Measurements from ENCODE around the gene ARRDC5. TPM values are rescaled to one million over a fixed set of nuclear protein-coding genes. Genes with fewer than 3 reads are reported as not detected.

ARRDC5 gene
- total and polyA plus RNA-seq, 2 experiments from 2014 or later, result not detected

DNA sequence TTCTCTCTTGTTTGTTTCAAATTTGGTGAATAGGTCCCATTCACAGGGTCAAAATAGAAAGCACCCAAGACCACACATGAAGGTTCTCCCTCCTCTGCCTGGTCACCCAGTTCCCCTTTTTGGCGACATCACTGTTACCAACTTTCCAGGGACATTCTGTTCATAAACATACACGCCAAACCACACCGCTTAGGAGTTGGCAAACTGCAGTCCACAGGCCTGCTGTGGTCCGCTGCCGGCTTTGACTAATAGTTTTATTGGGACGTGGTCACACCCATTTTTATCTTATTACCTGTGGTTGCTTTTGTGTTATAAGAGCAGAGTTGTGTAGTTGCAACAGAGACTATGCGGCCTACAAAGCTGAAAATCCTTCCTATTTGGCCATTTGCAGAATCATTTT, 30.8 kb upstream of the ARRDC5 start:
- Histone ChIP-seq H3K4me2 (no peak overlapping the region), H3K9me2 (replicated peaks; ENCODE audit: insufficient read depth) (no peaks in the 10 kb centered on the region), H3K27ac (no peak overlapping the region), H3K9me3 (ENCODE audit: low read depth) (no peaks in the 10 kb centered on the region), H4K20me1 (ENCODE audit: insufficient read depth, poor library complexity, severe bottlenecking) (no peaks in the 10 kb centered on the region), H3K27me3 (no peaks in the 10 kb centered on the region), H3K4me1 (ENCODE audit: insufficient read depth) (no peaks in the 10 kb centered on the region), H3K79me2 (no peaks in the 10 kb centered on the region), H2AFZ (no peak overlapping the region), H3K36me3 (replicated peaks; ENCODE audit: insufficient read depth, low read depth) (no peaks in the 10 kb centered on the region), H3K4me3 (no peak overlapping the region)
- TF ChIP-seq EZH2phosphoT487 (IDR thresholded peaks at IDR 0.05; ENCODE audit: low read depth, severe bottlenecking, unreplicated experiment), result no peak
- TF ChIP-seq, protein P1, sequence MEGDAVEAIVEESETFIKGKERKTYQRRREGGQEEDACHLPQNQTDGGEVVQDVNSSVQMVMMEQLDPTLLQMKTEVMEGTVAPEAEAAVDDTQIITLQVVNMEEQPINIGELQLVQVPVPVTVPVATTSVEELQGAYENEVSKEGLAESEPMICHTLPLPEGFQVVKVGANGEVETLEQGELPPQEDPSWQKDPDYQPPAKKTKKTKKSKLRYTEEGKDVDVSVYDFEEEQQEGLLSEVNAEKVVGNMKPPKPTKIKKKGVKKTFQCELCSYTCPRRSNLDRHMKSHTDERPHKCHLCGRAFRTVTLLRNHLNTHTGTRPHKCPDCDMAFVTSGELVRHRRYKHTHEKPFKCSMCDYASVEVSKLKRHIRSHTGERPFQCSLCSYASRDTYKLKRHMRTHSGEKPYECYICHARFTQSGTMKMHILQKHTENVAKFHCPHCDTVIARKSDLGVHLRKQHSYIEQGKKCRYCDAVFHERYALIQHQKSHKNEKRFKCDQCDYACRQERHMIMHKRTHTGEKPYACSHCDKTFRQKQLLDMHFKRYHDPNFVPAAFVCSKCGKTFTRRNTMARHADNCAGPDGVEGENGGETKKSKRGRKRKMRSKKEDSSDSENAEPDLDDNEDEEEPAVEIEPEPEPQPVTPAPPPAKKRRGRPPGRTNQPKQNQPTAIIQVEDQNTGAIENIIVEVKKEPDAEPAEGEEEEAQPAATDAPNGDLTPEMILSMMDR (IDR thresholded peaks at IDR 0.05; ENCODE audit: poor library complexity), result no peak
- TF ChIP-seq EZH2 (IDR thresholded peaks at IDR 0.05; ENCODE audit: borderline replicate concordance), result no peak
- WGBS (ENCODE audit: low lambda C conversion rate, missing lambda C conversion rate), result 83% methylated on average over 7 of the region's 7 CpGs
- DNase-seq (ENCODE audit: low spot score), result no peak

- WGBS (ENCODE audit: low lambda C conversion rate, missing lambda C conversion rate), result 97% methylated on average over 32 of the region's 32 CpGs
- no peaks in the 10 kb centered on the region for H3K9me3 ChIP-seq (ENCODE audit: low read depth)
- no peak overlapping the region for H3K27ac ChIP-seq
- TF ChIP-seq, protein P1 (IDR thresholded peaks at IDR 0.05; ENCODE audit: poor library complexity), result no peak
- TF ChIP-seq EZH2phosphoT487 (IDR thresholded peaks at IDR 0.05; ENCODE audit: low read depth, severe bottlenecking, unreplicated experiment), result no peak
- no peak for TF ChIP-seq EZH2 (IDR thresholded peaks at IDR 0.05; ENCODE audit: borderline replicate concordance)
- no peaks in the 10 kb centered on the region for H4K20me1 ChIP-seq (ENCODE audit: insufficient read depth, poor library complexity, severe bottlenecking)
- DNase-seq (ENCODE audit: low spot score), result no peak
- H3K27me3 ChIP-seq, result no peaks in the 10 kb centered on the region
- H3K4me2 ChIP-seq, result no peak overlapping the region
- H3K4me3 ChIP-seq, result no peak overlapping the region
- no peaks in the 10 kb centered on the region for H3K4me1 ChIP-seq (ENCODE audit: insufficient read depth)
- H3K36me3 ChIP-seq (replicated peaks; ENCODE audit: insufficient read depth, low read depth), result no peaks in the 10 kb centered on the region
- H2AFZ ChIP-seq, result no peak overlapping the region
- H3K79me2 ChIP-seq, result peaks cover 1% of the 10 kb centered on the region
- no peaks in the 10 kb centered on the region for H3K9me2 ChIP-seq (replicated peaks; ENCODE audit: insufficient read depth)
Observed at GRCh38 chr19:4932711-4933110, 30.0 kb upstream of the ARRDC5 start.

DNA sequence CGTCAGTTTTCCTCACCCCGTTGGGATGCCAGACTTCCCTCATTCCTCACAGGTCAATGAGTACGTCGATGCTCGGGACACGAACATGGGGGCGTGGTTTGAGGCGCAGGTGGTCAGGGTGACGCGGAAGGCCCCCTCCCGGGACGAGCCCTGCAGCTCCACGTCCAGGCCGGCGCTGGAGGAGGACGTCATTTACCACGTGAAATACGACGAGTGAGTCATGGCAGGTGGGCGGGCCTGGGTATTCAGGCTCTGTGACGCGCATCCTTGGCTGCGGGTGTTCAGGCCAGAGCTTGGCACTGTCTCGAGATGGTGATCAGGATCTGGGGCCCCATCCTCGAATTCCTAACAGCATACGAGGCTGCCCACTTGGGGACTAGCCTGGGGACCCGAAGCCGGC, 28.0 kb upstream of the ARRDC5 start:
- Histone ChIP-seq H3K79me2 (peaks cover 9% of the 10 kb centered on the region), H2AFZ (no peak overlapping the region), H3K27ac (no peak overlapping the region), H3K4me3 (no peak overlapping the region), H4K20me1 (ENCODE audit: insufficient read depth, poor library complexity, severe bottlenecking) (no peaks in the 10 kb centered on the region), H3K27me3 (no peaks in the 10 kb centered on the region), H3K9me2 (replicated peaks; ENCODE audit: insufficient read depth) (no peaks in the 10 kb centered on the region), H3K36me3 (replicated peaks; ENCODE audit: insufficient read depth, low read depth) (no peaks in the 10 kb centered on the region), H3K4me1 (ENCODE audit: insufficient read depth) (no peaks in the 10 kb centered on the region), H3K4me2 (no peak overlapping the region), H3K9me3 (ENCODE audit: low read depth) (no peaks in the 10 kb centered on the region)
- WGBS (ENCODE audit: low lambda C conversion rate, missing lambda C conversion rate), result 93% methylated on average over 28 of the region's 28 CpGs
- DNase-seq (ENCODE audit: low spot score), result no peak
- TF ChIP-seq, protein P1 (IDR thresholded peaks at IDR 0.05; ENCODE audit: poor library complexity), result no peak
- no peak for TF ChIP-seq EZH2 (IDR thresholded peaks at IDR 0.05; ENCODE audit: borderline replicate concordance)
- no peak for TF ChIP-seq EZH2phosphoT487 (IDR thresholded peaks at IDR 0.05; ENCODE audit: low read depth, severe bottlenecking, unreplicated experiment)

GRCh38 chr19:4929186-4929585, 26.5 kb upstream of the ARRDC5 start:
- H3K9me3 ChIP-seq (ENCODE audit: low read depth), result no peaks in the 10 kb centered on the region
- TF ChIP-seq, protein P1 (IDR thresholded peaks at IDR 0.05; ENCODE audit: poor library complexity), result no peak
- TF ChIP-seq EZH2 (IDR thresholded peaks at IDR 0.05; ENCODE audit: borderline replicate concordance) (no peak), EZH2phosphoT487 (IDR thresholded peaks at IDR 0.05; ENCODE audit: low read depth, severe bottlenecking, unreplicated experiment) (no peak)
- H3K9me2 ChIP-seq (replicated peaks; ENCODE audit: insufficient read depth), result no peaks in the 10 kb centered on the region
- peaks cover 9% of the 10 kb centered on the region for H3K79me2 ChIP-seq
- no peak overlapping the region for H3K4me2 ChIP-seq
- DNase-seq (ENCODE audit: low spot score), result no peak
- H3K4me1 ChIP-seq (ENCODE audit: insufficient read depth), result no peaks in the 10 kb centered on the region
- WGBS (ENCODE audit: low lambda C conversion rate, missing lambda C conversion rate), result 92% methylated on average over 14 of the region's 22 CpGs
- no peaks in the 10 kb centered on the region for H3K36me3 ChIP-seq (replicated peaks; ENCODE audit: insufficient read depth, low read depth)
- no peak overlapping the region for H2AFZ ChIP-seq
- H3K4me3 ChIP-seq, result no peak overlapping the region
- H3K27me3 ChIP-seq, result no peaks in the 10 kb centered on the region
- H4K20me1 ChIP-seq (ENCODE audit: insufficient read depth, poor library complexity, severe bottlenecking), result no peaks in the 10 kb centered on the region
- no peak overlapping the region for H3K27ac ChIP-seq

Measured in hepatocyte (in vitro differentiated cells).